WTC11 (cell line): ENCODE results near the gene RIMBP2.
"Not testable (repeated sequence)": the region's sequence is repeated elsewhere in the genome, so short reads cannot be mapped to it uniquely, and the experiment has no call there.

Experiments
- HMGXB4 ChIP-seq: sonication (generic); formaldehyde crosslinking; IDR thresholded peaks from 2 replicates; pipeline ENCODE4 v1.8.1; 2023; ENCODE audit warnings: mild to moderate bottlenecking, moderate library complexity, missing genetic modification reagents
- NR3C1 ChIP-seq: sonication (generic); formaldehyde crosslinking; conservative IDR thresholded peaks from 2 replicates; pipeline ENCODE4 v1.8.1; 2023; ENCODE audit warnings: low read depth, mild to moderate bottlenecking, missing genetic modification reagents

GRCh38 chr12:130752037-130752436 lies 35.9 kb upstream of the RIMBP2 start:
- TF ChIP-seq NR3C1, HMGXB4 (CRISPR knock-in tag): not testable (repeated sequence)
